GM20000 (cell line): ENCODE results near the gene NAGS.

Source experiments
- DNase-seq: peaks from one replicate; pipeline ENCODE4 v3.0.0; 2012; ENCODE audit warnings: low spot score
- CTCF ChIP-seq: IDR thresholded peaks from 2 replicates; pipeline ENCODE4 v1.5.1; 2012; ENCODE audit warnings: mild to moderate bottlenecking, control low read depth; ENCODE audit errors: extremely low read depth, missing control alignments

The NAGS gene

GRCh38 chr17:44005527-44006271 lies 1.3 kb downstream of the NAGS start:
- DNase-seq: peak; percentile 64
- TF ChIP-seq CTCF: no peak

GRCh38 chr17:44006272-44006597 lies 1.8 kb downstream of the NAGS start:
- DNase-seq: no peak
- no peak for TF ChIP-seq CTCF

GRCh38 chr17:44006598-44007345 lies 2.4 kb downstream of the NAGS start:
- peak; percentile 15 for TF ChIP-seq CTCF
- peak; percentile 99 for DNase-seq

- no peak for DNase-seq
- no peak for TF ChIP-seq CTCF
These were observed 3.2 kb downstream of the NAGS start for GRCh38 chr17:44007346-44008204.

- no peak for TF ChIP-seq CTCF
- DNase-seq: no peak
These were observed 3.9 kb downstream of the NAGS start for GRCh38 chr17:44008205-44008909.

GRCh38 chr17:44010966-44011647 lies 6.7 kb downstream of the NAGS start:
- DNase-seq: no peak
- no peak for TF ChIP-seq CTCF
